DLD1 (cell line): ENCODE data around the gene FBXO45.
"Not testable (repeated sequence)": the region's sequence is repeated elsewhere in the genome, so short reads cannot be mapped to it uniquely, and the experiment has no call there.

Source experiments
- in situ Hi-C: cut with HindIII; loops from 2 replicates; pipeline ENCODE4 v1.10.0; 2017; ENCODE audit warnings: low sequenced_read_pairs

FBXO45 gene

GRCh38 chr3:196568246-196569002 lies at the start of gene FBXO45, which contains the start of gene WDR53:
Gene FBXO45 (plus strand): TSS chr3:196568660. CDS start chr3:196568985, 325 bp downstream.
Gene WDR53 (minus strand): TSS chr3:196568554. CDS start chr3:196561475, 7,079 bp downstream.
- in situ Hi-C loops = no loop called here

DNA sequence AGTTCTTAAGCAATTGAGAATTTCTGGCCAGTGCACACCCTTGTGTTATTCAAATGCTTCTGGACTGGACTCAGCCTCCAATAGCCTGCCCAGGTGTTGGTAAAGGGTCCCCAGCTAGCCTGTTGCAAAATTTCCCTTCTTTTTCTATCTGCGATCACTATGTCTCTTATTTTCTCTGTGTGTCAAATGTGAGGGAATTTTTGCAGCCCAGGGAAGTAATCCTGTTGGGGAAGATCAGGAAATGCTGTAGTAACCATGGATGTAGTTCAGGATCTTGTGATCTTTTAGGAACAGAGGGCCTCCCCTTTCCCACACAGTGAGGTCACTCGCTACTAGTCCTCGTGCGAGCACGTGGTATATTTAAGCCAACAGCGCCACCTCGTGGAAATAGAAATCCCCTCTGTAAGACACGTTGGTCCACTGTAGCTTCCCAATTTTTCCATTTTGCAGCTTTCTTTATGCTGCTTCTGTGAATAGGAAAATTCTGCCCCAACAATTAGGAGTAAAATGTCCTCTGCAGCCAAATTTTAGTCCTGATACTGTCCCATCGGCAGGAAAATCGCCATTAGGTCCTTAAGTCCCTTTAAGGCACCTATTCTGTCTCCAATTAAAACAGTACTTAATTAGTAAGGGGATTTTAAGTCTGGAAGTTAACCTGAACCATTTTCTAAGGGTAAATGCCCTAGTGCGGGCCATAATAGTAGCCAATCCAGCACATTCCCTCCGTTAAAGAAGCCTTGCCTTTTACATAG lies 49.3 kb upstream of the FBXO45 start:
- in situ Hi-C loops = no loop called here

- in situ Hi-C loops = loop anchor here (10.0 kb wide), 1 partner anchor 445 kb away; no protein-coding TSS in a partner anchor
Observed at GRCh38 chr3:196519718-196520082, 48.8 kb upstream of the FBXO45 start.

GRCh38 chr3:196521291-196521690 lies 47.2 kb upstream of the FBXO45 start:
- in situ Hi-C loops = loop anchor here (10.0 kb wide), 1 partner anchor 446 kb away; no protein-coding TSS in a partner anchor

DNA sequence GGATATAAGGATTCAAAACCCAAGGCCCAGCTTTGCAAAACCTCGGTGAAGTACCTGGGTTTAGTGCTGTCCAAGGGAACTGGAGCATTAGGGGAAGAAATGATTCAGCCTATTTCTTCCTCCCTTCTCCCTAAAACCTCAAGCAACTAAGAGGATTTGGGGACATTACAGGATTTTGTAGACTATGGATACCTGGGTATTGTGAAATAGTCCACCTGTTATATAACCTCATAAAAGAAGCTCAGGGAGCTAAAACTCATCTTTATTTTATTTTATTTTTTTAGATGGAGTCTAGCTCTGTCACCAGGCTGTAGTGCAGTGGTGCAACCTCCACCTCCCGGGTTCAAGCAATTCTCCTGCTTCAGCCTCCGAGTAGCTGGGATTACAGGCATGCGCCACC lies 44.6 kb upstream of the FBXO45 start:
- in situ Hi-C loops = loop anchor here (10.0 kb wide), 1 partner anchor 449 kb away; no protein-coding TSS in a partner anchor

- in situ Hi-C loops = loop anchor here (10.0 kb wide), 1 partner anchor 450 kb away; no protein-coding TSS in a partner anchor
Observed at GRCh38 chr3:196524527-196524926, 43.9 kb upstream of the FBXO45 start.

DNA sequence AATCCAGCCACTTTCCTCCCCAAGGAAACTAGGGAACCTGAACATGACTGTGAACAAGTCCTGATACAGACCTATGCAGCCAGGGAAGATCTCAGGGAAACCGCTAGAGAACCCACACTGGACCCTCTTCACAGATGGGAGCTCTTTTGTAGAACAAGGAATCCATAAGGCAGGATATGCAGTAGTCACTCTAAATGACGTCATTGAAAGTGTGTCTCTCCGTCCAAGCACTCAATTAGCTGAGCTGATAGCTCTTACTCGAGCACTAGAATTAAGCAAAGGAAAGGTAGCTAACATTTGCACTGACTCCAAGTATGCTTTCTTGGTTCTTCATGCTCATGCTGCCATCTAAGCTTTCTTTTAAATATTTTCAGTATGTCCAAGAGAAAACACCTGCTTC lies 43.3 kb upstream of the FBXO45 start:
- in situ Hi-C loops = loop anchor here (10.0 kb wide), 1 partner anchor 450 kb away; no protein-coding TSS in a partner anchor

DNA sequence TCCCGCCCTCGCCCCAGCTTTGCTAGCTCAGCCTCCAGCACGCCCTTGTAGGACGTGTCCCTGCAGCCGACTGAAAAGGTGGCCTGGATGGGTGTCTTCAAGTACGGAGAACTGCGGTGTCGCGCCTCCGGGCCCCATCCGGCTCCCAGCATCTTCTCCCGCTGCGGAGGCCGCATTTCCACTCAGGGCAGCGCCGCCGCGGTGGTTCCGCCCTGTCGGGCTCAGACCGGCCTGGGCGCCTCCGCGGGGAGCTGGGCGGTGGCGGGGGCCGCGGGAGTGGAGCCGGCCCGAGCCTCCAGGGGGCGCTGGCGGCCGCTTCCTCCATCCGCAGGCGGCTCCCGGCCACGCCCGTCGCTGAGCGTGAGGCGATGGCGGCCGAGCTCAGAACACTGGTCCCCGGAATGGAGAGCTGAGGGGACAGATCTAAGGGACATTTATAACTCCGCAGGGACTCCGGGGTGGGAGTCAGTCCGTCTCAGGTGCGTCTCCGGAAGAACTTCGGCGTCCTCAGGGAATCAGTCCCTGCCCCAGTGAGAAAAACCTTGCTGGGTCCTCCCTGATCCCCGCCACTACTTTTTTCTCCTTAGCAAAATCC lies 39.7 kb upstream of the FBXO45 start:
- in situ Hi-C loops = loop anchor here (10.0 kb wide), 1 partner anchor 454 kb away; no protein-coding TSS in a partner anchor

- in situ Hi-C loops = no loop called here
Observed at GRCh38 chr3:196531418-196531817, 37.0 kb upstream of the FBXO45 start.

DNA sequence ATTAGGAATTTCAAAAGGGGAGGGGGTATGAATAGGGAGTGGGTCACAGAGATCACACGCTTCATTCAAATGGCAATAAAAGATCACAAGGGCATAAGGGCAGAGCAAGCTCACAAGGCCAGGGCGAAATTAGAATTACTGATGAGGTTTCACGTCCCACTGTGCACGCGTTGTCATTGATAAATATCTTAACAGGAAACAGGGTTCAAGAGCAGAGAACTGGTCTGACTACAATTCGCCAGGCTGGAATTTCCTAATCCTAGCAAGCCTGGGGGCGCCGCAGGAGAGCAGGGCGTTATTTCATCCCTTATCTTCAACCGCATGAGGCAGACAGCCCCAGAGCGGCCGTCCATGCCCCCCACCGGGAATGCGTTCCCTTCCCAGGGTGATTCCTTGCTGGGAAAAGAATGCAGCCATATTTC lies 35.2 kb upstream of the FBXO45 start:
- in situ Hi-C loops = no loop called here

GRCh38 chr3:196537319-196537984 lies 31.0 kb upstream of the FBXO45 start:
- in situ Hi-C loops = no loop called here

- in situ Hi-C loops = no loop called here
Observed at GRCh38 chr3:196541684-196542445, 26.6 kb upstream of the FBXO45 start.

- in situ Hi-C loops = no loop called here
Observed at GRCh38 chr3:196544491-196544992, 23.9 kb upstream of the FBXO45 start.

- in situ Hi-C loops = no loop called here
Observed at GRCh38 chr3:196546537-196546936, 21.9 kb upstream of the FBXO45 start.

DNA sequence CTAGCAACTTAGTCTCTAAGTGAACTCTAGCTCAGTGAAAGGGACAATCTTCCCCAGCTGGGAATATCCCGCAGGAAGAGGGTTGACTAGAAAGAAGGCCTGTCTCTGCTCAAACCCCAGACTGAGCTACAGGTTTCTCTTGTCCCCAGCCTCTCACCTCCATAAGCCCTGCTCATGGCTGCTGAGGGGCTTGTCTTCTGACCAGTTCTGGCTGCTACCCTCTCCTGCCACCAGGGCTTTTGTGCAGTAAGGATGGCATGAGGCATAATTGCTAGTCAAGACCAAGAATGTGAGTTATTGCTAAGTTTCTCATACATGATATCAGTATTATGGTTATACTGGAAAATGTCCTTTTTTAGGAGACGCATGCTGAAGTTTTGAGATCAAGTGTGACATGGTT lies 21.4 kb upstream of the FBXO45 start:
- in situ Hi-C loops = no loop called here

GRCh38 chr3:196549312-196549711 lies 19.1 kb upstream of the FBXO45 start:
- in situ Hi-C loops = not testable (repeated sequence)

- in situ Hi-C loops = not testable (repeated sequence)
Observed at GRCh38 chr3:196550172-196550571, 18.3 kb upstream of the FBXO45 start.

GRCh38 chr3:196552253-196552652 lies 16.2 kb upstream of the FBXO45 start:
- in situ Hi-C loops = no loop called here

- in situ Hi-C loops = no loop called here
Observed at GRCh38 chr3:196553551-196553950, 14.9 kb upstream of the FBXO45 start.

GRCh38 chr3:196554205-196554604 lies 14.3 kb upstream of the FBXO45 start:
- in situ Hi-C loops = no loop called here
